GM19438 (cell line): Measurements from ENCODE around the gene SCAND1.

Experiments used
- ATAC-seq: cut with Tn5 transposase; IDR thresholded peaks from one replicate; pipeline ENCODE4 v1.9.1; 2021; ENCODE audit warnings: low read depth; ENCODE audit not compliant: unreplicated experiment

SCAND1 gene

GRCh38 chr20:35908007-35908406 lies 46.3 kb downstream of the SCAND1 start:
- no peak for ATAC-seq

DNA sequence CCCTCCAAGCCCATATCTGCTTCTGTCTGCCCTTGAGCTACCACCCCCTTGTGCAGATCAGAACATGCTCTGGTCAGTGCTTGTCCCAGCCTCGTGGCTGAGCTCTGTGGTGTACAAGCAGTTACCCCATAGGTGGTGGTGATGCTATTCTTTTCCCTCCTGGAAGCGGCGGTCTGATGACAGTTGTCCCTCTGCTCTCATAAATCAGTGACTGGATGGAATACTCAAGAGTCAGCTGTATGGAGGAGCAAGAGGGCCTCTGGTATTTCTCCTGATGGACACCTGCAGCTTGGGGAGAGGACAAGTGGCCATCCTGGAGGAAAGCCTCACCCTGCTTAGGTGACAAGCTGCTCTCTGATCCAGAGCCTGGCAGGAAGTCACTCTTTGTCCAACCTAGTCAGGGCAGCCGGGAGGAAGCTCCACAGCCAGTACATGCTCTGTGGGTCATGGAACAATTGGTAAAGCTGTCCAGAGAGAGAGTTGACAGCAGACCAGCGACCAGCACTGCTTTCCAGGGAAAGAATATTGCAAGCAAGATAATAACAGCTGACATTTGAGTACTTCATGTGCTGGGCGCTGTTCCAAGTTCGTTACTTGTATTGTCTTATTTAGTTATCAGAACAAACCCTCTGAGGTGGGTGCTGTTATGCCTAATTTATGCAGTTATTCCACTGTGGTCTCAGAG lies 47.1 kb downstream of the SCAND1 start:
- ATAC-seq, result no peak

GRCh38 chr20:35904982-35905663 lies 49.2 kb downstream of the SCAND1 start:
- no peak for ATAC-seq

DNA sequence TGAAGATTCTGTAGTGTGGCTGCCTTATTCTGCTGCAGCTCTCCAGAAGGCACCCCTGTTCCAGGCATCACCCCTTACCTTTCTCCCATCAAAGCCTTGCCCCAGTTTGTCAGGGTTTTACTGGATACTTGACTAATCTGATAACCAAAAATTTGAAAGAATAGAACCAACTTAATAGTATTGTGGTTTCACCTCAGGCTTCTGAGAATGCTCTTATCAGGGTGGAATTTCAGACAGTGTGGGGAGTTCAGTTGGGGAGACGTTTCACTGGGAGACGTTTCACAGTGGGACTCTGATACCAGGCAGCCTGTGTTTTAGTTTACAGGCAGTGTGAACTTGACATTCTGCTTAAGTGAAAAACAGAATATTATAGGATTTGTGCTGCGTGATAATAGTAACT lies 50.5 kb downstream of the SCAND1 start:
- no peak for ATAC-seq
